ENCODE measurements around the gene AKAP12.

AKAP12 gene

GRCh38 chr6:151390851-151391470 lies 151.2 kb downstream of the AKAP12 start:
- peak overlapping the region; percentile 69 for H3K4me3 ChIP-seq (ENCODE audit: low read length)
- H3K9ac ChIP-seq (ENCODE audit: low read length) = peak overlapping the region; percentile 91
- peaks cover 12% of the 10 kb centered on the region for H3K36me3 ChIP-seq (ENCODE audit: control insufficient read depth, low read depth, low read length)
- H3K4me1 ChIP-seq (ENCODE audit: control insufficient read depth, low read depth, low read length) = peaks cover 16% of the 10 kb centered on the region
- H3K9me3 ChIP-seq (ENCODE audit: control insufficient read depth, low read depth, low read length) = no peaks in the 10 kb centered on the region
- no peaks in the 10 kb centered on the region for H3K27me3 ChIP-seq (ENCODE audit: control insufficient read depth, insufficient read depth, low read length)
- H3K27ac ChIP-seq (ENCODE audit: low read length) = no peak overlapping the region

- peak within 1 kb of the TSS; percentile 77 for H3K27ac ChIP-seq (ENCODE audit: low read length)
- peak within 1 kb of the TSS; percentile 86 for H3K4me3 ChIP-seq (ENCODE audit: low read length)
- H3K27me3 ChIP-seq (ENCODE audit: control insufficient read depth, insufficient read depth, low read length) = no peaks in the 10 kb centered on the region
- H3K36me3 ChIP-seq (ENCODE audit: control insufficient read depth, low read depth, low read length) = peaks cover 12% of the 10 kb centered on the region
- peak within 1 kb of the TSS; percentile 91 for H3K9ac ChIP-seq (ENCODE audit: low read length)
- no peaks in the 10 kb centered on the region for H3K9me3 ChIP-seq (ENCODE audit: control insufficient read depth, low read depth, low read length)
- H3K4me1 ChIP-seq (ENCODE audit: control insufficient read depth, low read depth, low read length) = peaks cover 16% of the 10 kb centered on the region
Observed at GRCh38 chr6:151391471-151392413, 152.0 kb downstream of the AKAP12 start, which contains the start of gene ZBTB2. ZBTB2 (minus strand) TSS chr6:151391559; CDS start chr6:151373637, 17,922 bp downstream.

- H3K27me3 ChIP-seq (ENCODE audit: control insufficient read depth, insufficient read depth, low read length) = no peaks in the 10 kb centered on the region
- no peaks in the 10 kb centered on the region for H3K9me3 ChIP-seq (ENCODE audit: control insufficient read depth, low read depth, low read length)
- peaks cover 8% of the 10 kb centered on the region for H3K36me3 ChIP-seq (ENCODE audit: control insufficient read depth, low read depth, low read length)
- H3K9ac ChIP-seq (ENCODE audit: low read length) = peak overlapping the region; percentile 75
- H3K4me3 ChIP-seq (ENCODE audit: low read length) = peak overlapping the region; percentile 86
- peak overlapping the region; percentile 77 for H3K27ac ChIP-seq (ENCODE audit: low read length)
- H3K4me1 ChIP-seq (ENCODE audit: control insufficient read depth, low read depth, low read length) = peaks cover 16% of the 10 kb centered on the region
Observed at GRCh38 chr6:151392427-151392826, 152.7 kb downstream of the AKAP12 start.

- no peaks in the 10 kb centered on the region for H3K27me3 ChIP-seq (ENCODE audit: control insufficient read depth, insufficient read depth, low read length)
- H3K27ac ChIP-seq (ENCODE audit: low read length) = no peak overlapping the region
- H3K4me1 ChIP-seq (ENCODE audit: control insufficient read depth, low read depth, low read length) = peaks cover 16% of the 10 kb centered on the region
- peak overlapping the region; percentile 86 for H3K4me3 ChIP-seq (ENCODE audit: low read length)
- H3K9ac ChIP-seq (ENCODE audit: low read length) = peak overlapping the region; percentile 75
- H3K36me3 ChIP-seq (ENCODE audit: control insufficient read depth, low read depth, low read length) = peaks cover 8% of the 10 kb centered on the region
- H3K9me3 ChIP-seq (ENCODE audit: control insufficient read depth, low read depth, low read length) = no peaks in the 10 kb centered on the region
Observed at GRCh38 chr6:151393410-151393809, 153.6 kb downstream of the AKAP12 start.

GRCh38 chr6:151399679-151400078 lies 159.9 kb downstream of the AKAP12 start:
- no peak overlapping the region for H3K27ac ChIP-seq (ENCODE audit: low read length)
- H3K4me3 ChIP-seq (ENCODE audit: low read length) = no peak overlapping the region
- H3K9me3 ChIP-seq (ENCODE audit: control insufficient read depth, low read depth, low read length) = no peaks in the 10 kb centered on the region
- peak overlapping the region; percentile 9 for H3K9ac ChIP-seq (ENCODE audit: low read length)
- H3K27me3 ChIP-seq (ENCODE audit: control insufficient read depth, insufficient read depth, low read length) = no peaks in the 10 kb centered on the region
- H3K36me3 ChIP-seq (ENCODE audit: control insufficient read depth, low read depth, low read length) = peaks cover 16% of the 10 kb centered on the region
- no peaks in the 10 kb centered on the region for H3K4me1 ChIP-seq (ENCODE audit: control insufficient read depth, low read depth, low read length)

- no peak overlapping the region for H3K9ac ChIP-seq (ENCODE audit: low read length)
- H3K27me3 ChIP-seq (ENCODE audit: control insufficient read depth, insufficient read depth, low read length) = no peaks in the 10 kb centered on the region
- peaks cover 16% of the 10 kb centered on the region for H3K36me3 ChIP-seq (ENCODE audit: control insufficient read depth, low read depth, low read length)
- H3K27ac ChIP-seq (ENCODE audit: low read length) = no peak overlapping the region
- no peak overlapping the region for H3K4me3 ChIP-seq (ENCODE audit: low read length)
- no peaks in the 10 kb centered on the region for H3K9me3 ChIP-seq (ENCODE audit: control insufficient read depth, low read depth, low read length)
- no peaks in the 10 kb centered on the region for H3K4me1 ChIP-seq (ENCODE audit: control insufficient read depth, low read depth, low read length)
Observed at GRCh38 chr6:151400473-151400872, 160.7 kb downstream of the AKAP12 start.

- Histone ChIP-seq H3K9ac (ENCODE audit: low read length) (no peak overlapping the region), H3K9me3 (ENCODE audit: control insufficient read depth, low read depth, low read length) (no peaks in the 10 kb centered on the region), H3K27me3 (ENCODE audit: control insufficient read depth, insufficient read depth, low read length) (no peaks in the 10 kb centered on the region), H3K4me1 (ENCODE audit: control insufficient read depth, low read depth, low read length) (no peaks in the 10 kb centered on the region), H3K36me3 (ENCODE audit: control insufficient read depth, low read depth, low read length) (peaks cover 21% of the 10 kb centered on the region), H3K4me3 (ENCODE audit: low read length) (no peak overlapping the region), H3K27ac (ENCODE audit: low read length) (no peak overlapping the region)
Observed at GRCh38 chr6:151402228-151402627, 162.5 kb downstream of the AKAP12 start.

- H3K36me3 ChIP-seq (ENCODE audit: control insufficient read depth, low read depth, low read length) = peaks cover 16% of the 10 kb centered on the region
- H3K27ac ChIP-seq (ENCODE audit: low read length) = no peak overlapping the region
Observed at GRCh38 chr6:151403919-151404308, 164.1 kb downstream of the AKAP12 start.

More at GRCh38 chr6:151403919-151404308, 164.1 kb downstream of the AKAP12 start:
- Histone ChIP-seq H3K9me3 (ENCODE audit: control insufficient read depth, low read depth, low read length) (no peaks in the 10 kb centered on the region), H3K4me3 (ENCODE audit: low read length) (no peak overlapping the region), H3K9ac (ENCODE audit: low read length) (no peak overlapping the region), H3K27me3 (ENCODE audit: control insufficient read depth, insufficient read depth, low read length) (no peaks in the 10 kb centered on the region), H3K4me1 (ENCODE audit: control insufficient read depth, low read depth, low read length) (no peaks in the 10 kb centered on the region)

Data from iPS-18a (cell line).